ENCODE data around the gene RAB37. TPM values are rescaled to one million over a fixed set of nuclear protein-coding genes. Genes with fewer than 3 reads are reported as not detected.

Gene RAB37
- total and polyA plus RNA-seq, 9 of the 15 experiments (the other 6 are each of a cell fraction or from before 2014, with no cell fraction given) = 0.03 to 0.27 (median 0.11) TPM; not detected in 4

GRCh38 chr17:74748529-74749278 lies 11.6 kb downstream of the RAB37 start, which contains the start of gene NHERF1 (continued):
- TF ChIP-seq REST (IDR thresholded peaks at IDR 0.05; ENCODE audit: borderline replicate concordance) = no peak
- TF ChIP-seq REST (CRISPR knock-in tag; IDR thresholded peaks at IDR 0.05; ENCODE audit: low read depth) = no peak
- no peak for TF ChIP-seq STAT5B (CRISPR knock-in tag; IDR thresholded peaks at IDR 0.05)
- TF ChIP-seq PCBP2 (IDR thresholded peaks at IDR 0.05; ENCODE audit: low read depth, low read length, poor library complexity, severe bottlenecking) = no peak
- TF ChIP-seq ZNF76 (CRISPR knock-in tag; IDR thresholded peaks at IDR 0.05; ENCODE audit: borderline replicate concordance) = no peak
- no peak for TF ChIP-seq TBL1XR1 (IDR thresholded peaks at IDR 0.05; ENCODE audit: low read length in 2 of 2)
- no peak for TF ChIP-seq ZNF253 (CRISPR knock-in tag; conservative IDR thresholded peaks at IDR 0.05)
- no peak for TF ChIP-seq HMBOX1 (IDR thresholded peaks at IDR 0.05)
- TF ChIP-seq PHF8 (IDR thresholded peaks at IDR 0.05; ENCODE audit: borderline replicate concordance, low read length) = peak; percentile 80; the same call in 1 of the 2 replicates
- no peak; the same call in 1 of the 2 replicates for TF ChIP-seq ZNF12 (CRISPR knock-in tag; IDR thresholded peaks at IDR 0.05)
- TF ChIP-seq MEIS2 (IDR thresholded peaks at IDR 0.05; ENCODE audit: partially characterized antibody) = no peak
- no peak for TF ChIP-seq TFAM (CRISPR knock-in tag; conservative IDR thresholded peaks at IDR 0.05)
- TF ChIP-seq CAMTA2 (CRISPR knock-in tag; conservative IDR thresholded peaks at IDR 0.05) = no peak
- no peak for TF ChIP-seq MCM2 (IDR thresholded peaks at IDR 0.05; ENCODE audit: low read depth)
- no peak for TF ChIP-seq GTF3C2 (IDR thresholded peaks at IDR 0.05; ENCODE audit: borderline replicate concordance, extremely low read depth, insufficient read length)

All from K562 (cell line).